HCT116 (cell line): ENCODE data around the gene CRMP1. TPM values are rescaled to one million over a fixed set of nuclear protein-coding genes. Genes with fewer than 3 reads are reported as not detected.

Source experiments
- ATAC-seq: fragments of 200-7000 bp; cut with Tn5 transposase; 2 replicates; pipeline ENCODE4 v1.9.1; 2020; ENCODE audit warnings: mild to moderate bottlenecking, moderate library complexity
- BruUV-seq: library from RNA; stranded (reverse); fragments of 400-500 nt; replicated peaks from 2 replicates; lab custom pipeline; 2021; lab: Mats Ljungman, UMichigan
- CTCF ChIA-PET: fragments of 300-600 bp; sonication (Branson Sonifier 250); formaldehyde crosslinking; loops from one replicate; lab custom pipeline; 2021; ENCODE audit warnings: antibody characterized with exemption; lab: Charles Lee
- POLR2A ChIA-PET: fragments of 300-600, 350-600 bp; sonication (Branson Sonifier 250); formaldehyde crosslinking; loops from one replicate; lab custom pipeline; 2021; ENCODE audit warnings: antibody characterized with exemption; lab: Charles Lee
- RAD21 ChIA-PET, 2 experiments: fragments of 300-600 bp; sonication (Branson Sonifier 250); formaldehyde crosslinking; loops; one replicate each; lab custom pipeline; 2023; ENCODE audit warnings: low total read pairs in 2 of 2; ENCODE audit not compliant: uncharacterized antibody in 2 of 2, unreplicated experiment in 2 of 2, low non-redundant PET in 1 of 2; lab: Charles Lee
- DNase-seq: peaks from one replicate; pipeline ENCODE4 v3.0.0-alpha.2; 2010; ENCODE audit warnings: low read depth, low spot score
- H2AFZ ChIP-seq: fragments of 200-600 bp; shearing (Covaris generic), sonication (generic); 2 replicates; pipeline ENCODE4 v1.6.1; 2017; ENCODE audit warnings: low read depth, mixed run types, mixed read lengths, antibody characterized with exemption, low read length; ENCODE audit not compliant: poor library complexity, severe bottlenecking
- H3K27ac ChIP-seq: 2 replicates; pipeline ENCODE4 v1.5.1; 2012; ENCODE audit warnings: low read depth, low read length
- H3K27me3 ChIP-seq: fragments of 200-600 bp; sonication (generic); 2 replicates; pipeline ENCODE4 v1.6.1; 2016; ENCODE audit warnings: mixed run types, low read length, mixed read lengths; ENCODE audit not compliant: insufficient read depth
- H3K36me3 ChIP-seq, 2 experiments: fragments of 200-500 bp in 1 of 2; fragments of 200-600 bp in 1 of 2; sonication (Bioruptor generic) in 1 of 2; sonication (generic) in 1 of 2; 2 replicates each; pipeline versions ENCODE4 v1.5.1 to v1.6.1; 2014 to 2016; ENCODE audit warnings: low read length in 2 of 2, inconsistent platforms in 1 of 2, mixed read lengths in 1 of 2, mixed run types in 1 of 2; ENCODE audit not compliant: insufficient read depth in 2 of 2, control insufficient read depth in 1 of 2
- H3K4me1 ChIP-seq, 2 experiments: fragments of 200-600 bp in 1 of 2; sonication (generic) in 1 of 2; 2 replicates each; pipeline versions ENCODE4 v1.5.1 to v1.6.1; 2012 to 2017; ENCODE audit warnings: low read length in 2 of 2, inconsistent platforms in 1 of 2, mild to moderate bottlenecking in 1 of 2, mixed read lengths in 1 of 2, mixed run types in 1 of 2, moderate library complexity in 1 of 2; ENCODE audit not compliant: insufficient read depth in 2 of 2, control insufficient read depth in 1 of 2
- H3K4me2 ChIP-seq: fragments of 200-600 bp; sonication (generic); 2 replicates; pipeline ENCODE4 v1.6.1; 2017; ENCODE audit warnings: mixed run types, low read length, mixed read lengths
- H3K4me3 ChIP-seq, 2 experiments: fragments of 200-600 bp in 1 of 2; sonication (generic) in 1 of 2; replicated peaks in 1 of 2; 2 replicates each; pipeline ENCODE4 v1.5.1; 2011 to 2016; ENCODE audit warnings: low read length in 2 of 2, control low read depth in 1 of 2, low read depth in 1 of 2, mild to moderate bottlenecking in 1 of 2, mixed read lengths in 1 of 2, mixed run types in 1 of 2
- H3K79me2 ChIP-seq: fragments of 200-600 bp; sonication (generic); 2 replicates; pipeline ENCODE4 v1.6.1; 2017; ENCODE audit warnings: mild to moderate bottlenecking, mixed run types, low read length, moderate library complexity, mixed read lengths; ENCODE audit not compliant: insufficient read depth
- H3K9ac ChIP-seq: fragments of 200-600 bp; sonication (generic); 2 replicates; pipeline ENCODE4 v1.6.1; 2016; ENCODE audit warnings: low read length, mixed read lengths
- H3K9me2 ChIP-seq: fragments of 200-600 bp; sonication (generic), shearing (Covaris generic); 2 replicates; pipeline ENCODE4 v1.6.1; 2017; ENCODE audit warnings: mixed run types, mild to moderate bottlenecking, moderate library complexity; ENCODE audit not compliant: insufficient read depth
- H3K9me3 ChIP-seq, 2 experiments: fragments of 200-500 bp in 1 of 2; fragments of 200-600 bp in 1 of 2; sonication (Bioruptor generic) in 1 of 2; sonication (generic) in 1 of 2; 2 replicates each; pipeline ENCODE4 v1.6.1; 2014 to 2017; ENCODE audit warnings: low read length in 2 of 2, mixed read lengths in 2 of 2, inconsistent platforms in 1 of 2, low read depth in 1 of 2, mild to moderate bottlenecking in 1 of 2, mixed run types in 1 of 2, moderate library complexity in 1 of 2; ENCODE audit not compliant: control insufficient read depth in 1 of 2, insufficient read depth in 1 of 2
- H4K20me1 ChIP-seq: fragments of 200-600 bp; sonication (generic), shearing (Covaris generic); 2 replicates; pipeline ENCODE4 v1.6.1; 2017; ENCODE audit warnings: mixed run types, mild to moderate bottlenecking, moderate library complexity; ENCODE audit not compliant: insufficient read depth
- CBX3 ChIP-seq: IDR thresholded peaks from 2 replicates; pipeline ENCODE4 v1.6.1; 2012; ENCODE audit warnings: low read depth
- CEBPB ChIP-seq: IDR thresholded peaks from 2 replicates; pipeline ENCODE4 v1.6.1; 2012; ENCODE audit warnings: low read depth
- EGR1 ChIP-seq: IDR thresholded peaks from 2 replicates; pipeline ENCODE4 v1.6.1; 2012; ENCODE audit warnings: low read depth
- EZH2 ChIP-seq: fragments of 200-600 bp; sonication (generic); IDR thresholded peaks from 2 replicates; pipeline ENCODE4 v1.6.1; 2017; ENCODE audit warnings: antibody characterized with exemption, mixed run types
- EZH2phosphoT487 ChIP-seq: fragments of 200-600 bp; IDR thresholded peaks from 2 replicates; pipeline ENCODE4 v1.6.1; 2018; ENCODE audit warnings: antibody characterized with exemption, borderline replicate concordance
- FOSL1 ChIP-seq: IDR thresholded peaks from 2 replicates; pipeline ENCODE4 v1.6.1; 2012; ENCODE audit warnings: low read depth
- JUND ChIP-seq: IDR thresholded peaks from 2 replicates; pipeline ENCODE4 v1.6.1; 2012
- POLR2A ChIP-seq: IDR thresholded peaks from 2 replicates; pipeline ENCODE4 v1.7.0; 2011; ENCODE audit warnings: borderline replicate concordance; ENCODE audit not compliant: insufficient read depth, insufficient read length; ENCODE audit errors: extremely low read depth
- POLR2AphosphoS5 ChIP-seq: IDR thresholded peaks from 2 replicates; pipeline ENCODE4 v1.6.1; 2011; ENCODE audit warnings: mild to moderate bottlenecking, low read depth, low read length, moderate library complexity
- RAD21 ChIP-seq: IDR thresholded peaks from 2 replicates; pipeline ENCODE4 v1.6.1; 2012; ENCODE audit warnings: low read depth, mild to moderate bottlenecking
- SIN3A ChIP-seq: IDR thresholded peaks from 2 replicates; pipeline ENCODE4 v1.6.1; 2012; ENCODE audit warnings: low read depth
- SP1 ChIP-seq: IDR thresholded peaks from 2 replicates; pipeline ENCODE4 v1.6.1; 2012; ENCODE audit warnings: low read depth
- SRF ChIP-seq: IDR thresholded peaks from 2 replicates; pipeline ENCODE4 v1.6.1; 2012; ENCODE audit warnings: low read depth
- YY1 ChIP-seq: IDR thresholded peaks from 2 replicates; pipeline ENCODE4 v1.6.1; 2011; ENCODE audit warnings: low read length, low read depth, moderate library complexity, mild to moderate bottlenecking; ENCODE audit not compliant: insufficient replicate concordance; ENCODE audit errors: extremely low read depth
- ZFX ChIP-seq: fragments of 450-650 bp; IDR thresholded peaks from 2 replicates; pipeline ENCODE4 v1.6.1; 2017
- intact Hi-C: fragments of 100-400 bp; cut with micrococcal nuclease; formaldehyde crosslinking; loops from 2 replicates; pipeline ENCODE4 v1.10.0; 2022
- total RNA-seq: library from RNA; stranded (reverse); gene quantifications from one replicate; pipeline ENCODE4 v1.2.1, GENCODE V29; 2021; ENCODE audit not compliant: unreplicated experiment
- TF ChIP-seq, protein P1 (sequence below): IDR thresholded peaks from 2 replicates; pipeline ENCODE4 v1.6.1; 2012; ENCODE audit warnings: low read depth
- TF ChIP-seq, protein P2 (sequence below): IDR thresholded peaks from 2 replicates; pipeline ENCODE4 v1.6.1; 2012
- TF ChIP-seq, protein P3 (sequence below): IDR thresholded peaks from 2 replicates; pipeline ENCODE4 v1.6.1; 2012

CRMP1 gene
- total RNA-seq, 1 experiment from 2014 or later, result not detected

DNA sequence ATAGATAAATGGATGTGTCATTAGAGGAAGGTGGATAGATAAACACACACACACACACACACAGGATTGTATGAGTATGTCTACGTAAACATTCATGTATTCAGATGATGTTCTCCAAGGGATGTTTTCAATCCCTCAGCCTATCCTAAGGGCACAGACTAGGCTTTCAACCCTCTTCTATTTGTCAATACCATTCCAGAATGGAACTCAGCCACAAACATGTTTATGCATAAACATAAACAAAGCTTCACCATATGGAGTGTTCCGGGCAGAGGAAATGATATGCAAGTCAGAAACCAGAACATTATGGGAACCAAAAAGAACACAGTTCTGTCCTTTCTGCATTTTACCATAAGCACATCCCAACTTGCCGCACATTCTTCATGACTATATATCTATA, 25.0 kb downstream of the CRMP1 start:
- intact Hi-C loops, result no loop called here
- Histone ChIP-seq H3K4me1 (peaks cover 4 to 8% of the 10 kb centered on the region in 2 experiments; a peak in 3 of 4 replicates), H3K9me3 (no peaks in the 10 kb centered on the region), H3K9me2 (no peaks in the 10 kb centered on the region), H2AFZ (no peak overlapping the region), H4K20me1 (no peaks in the 10 kb centered on the region), H3K4me3 (no peak overlapping the region), H3K79me2 (no peaks in the 10 kb centered on the region), H3K27me3 (peaks cover 47% of the 10 kb centered on the region), H3K4me2 (no peak overlapping the region), H3K27ac (no peak overlapping the region), H3K36me3 (no peaks in the 10 kb centered on the region), H3K9ac (no peak overlapping the region)
- ATAC-seq (no peak), DNase-seq (no peak)
- BruUV-seq, result no TSS peak
- TF ChIP-seq SRF, result no peak
- TF ChIP-seq EZH2phosphoT487, result no peak
- ChIA-PET RAD21 (no interaction called here), POLR2A (no interaction called here), CTCF (no interaction called here)

- Histone ChIP-seq H3K27ac (no peak overlapping the region), H3K27me3 (peaks cover 49% of the 10 kb centered on the region), H4K20me1 (no peaks in the 10 kb centered on the region), H3K79me2 (no peaks in the 10 kb centered on the region), H3K9ac (no peak overlapping the region), H3K36me3 (no peaks in the 10 kb centered on the region), H3K9me2 (no peaks in the 10 kb centered on the region), H3K4me2 (no peak overlapping the region), H3K4me3 (no peak overlapping the region), H2AFZ (no peak overlapping the region), H3K4me1 (peaks cover 4 to 8% of the 10 kb centered on the region in 2 experiments; a peak in 3 of 4 replicates), H3K9me3 (no peaks in the 10 kb centered on the region)
- TF ChIP-seq SRF, result no peak
- no peak for TF ChIP-seq YY1
- no peak for TF ChIP-seq FOSL1
- TF ChIP-seq, protein P1, sequence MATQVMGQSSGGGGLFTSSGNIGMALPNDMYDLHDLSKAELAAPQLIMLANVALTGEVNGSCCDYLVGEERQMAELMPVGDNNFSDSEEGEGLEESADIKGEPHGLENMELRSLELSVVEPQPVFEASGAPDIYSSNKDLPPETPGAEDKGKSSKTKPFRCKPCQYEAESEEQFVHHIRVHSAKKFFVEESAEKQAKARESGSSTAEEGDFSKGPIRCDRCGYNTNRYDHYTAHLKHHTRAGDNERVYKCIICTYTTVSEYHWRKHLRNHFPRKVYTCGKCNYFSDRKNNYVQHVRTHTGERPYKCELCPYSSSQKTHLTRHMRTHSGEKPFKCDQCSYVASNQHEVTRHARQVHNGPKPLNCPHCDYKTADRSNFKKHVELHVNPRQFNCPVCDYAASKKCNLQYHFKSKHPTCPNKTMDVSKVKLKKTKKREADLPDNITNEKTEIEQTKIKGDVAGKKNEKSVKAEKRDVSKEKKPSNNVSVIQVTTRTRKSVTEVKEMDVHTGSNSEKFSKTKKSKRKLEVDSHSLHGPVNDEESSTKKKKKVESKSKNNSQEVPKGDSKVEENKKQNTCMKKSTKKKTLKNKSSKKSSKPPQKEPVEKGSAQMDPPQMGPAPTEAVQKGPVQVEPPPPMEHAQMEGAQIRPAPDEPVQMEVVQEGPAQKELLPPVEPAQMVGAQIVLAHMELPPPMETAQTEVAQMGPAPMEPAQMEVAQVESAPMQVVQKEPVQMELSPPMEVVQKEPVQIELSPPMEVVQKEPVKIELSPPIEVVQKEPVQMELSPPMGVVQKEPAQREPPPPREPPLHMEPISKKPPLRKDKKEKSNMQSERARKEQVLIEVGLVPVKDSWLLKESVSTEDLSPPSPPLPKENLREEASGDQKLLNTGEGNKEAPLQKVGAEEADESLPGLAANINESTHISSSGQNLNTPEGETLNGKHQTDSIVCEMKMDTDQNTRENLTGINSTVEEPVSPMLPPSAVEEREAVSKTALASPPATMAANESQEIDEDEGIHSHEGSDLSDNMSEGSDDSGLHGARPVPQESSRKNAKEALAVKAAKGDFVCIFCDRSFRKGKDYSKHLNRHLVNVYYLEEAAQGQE, result no peak
- no peak for TF ChIP-seq SIN3A
- TF ChIP-seq ZFX, result no peak
- no peak for TF ChIP-seq POLR2A
- TF ChIP-seq CBX3, result no peak
- TF ChIP-seq SP1, result no peak
- no peak for TF ChIP-seq POLR2AphosphoS5
- TF ChIP-seq JUND, result no peak
- no peak for TF ChIP-seq EZH2
- TF ChIP-seq, protein P2, sequence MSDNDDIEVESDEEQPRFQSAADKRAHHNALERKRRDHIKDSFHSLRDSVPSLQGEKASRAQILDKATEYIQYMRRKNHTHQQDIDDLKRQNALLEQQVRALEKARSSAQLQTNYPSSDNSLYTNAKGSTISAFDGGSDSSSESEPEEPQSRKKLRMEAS, result no peak
- TF ChIP-seq, protein P3, sequence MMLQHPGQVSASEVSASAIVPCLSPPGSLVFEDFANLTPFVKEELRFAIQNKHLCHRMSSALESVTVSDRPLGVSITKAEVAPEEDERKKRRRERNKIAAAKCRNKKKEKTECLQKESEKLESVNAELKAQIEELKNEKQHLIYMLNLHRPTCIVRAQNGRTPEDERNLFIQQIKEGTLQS, result no peak
- no peak for TF ChIP-seq CEBPB
- TF ChIP-seq RAD21, result no peak
- no peak for TF ChIP-seq EGR1
- ATAC-seq (no peak), DNase-seq (no peak)
- CTCF ChIA-PET, result no interaction called here
- BruUV-seq, result no TSS peak
- intact Hi-C loops, result no loop called here
- POLR2A ChIA-PET, result no interaction called here
- RAD21 ChIA-PET, result no interaction called here
Observed at GRCh38 chr4:5866841-5867813, 25.8 kb downstream of the CRMP1 start.
